RWPE2 (cell line): ENCODE results near the gene CLEC14A.

Source experiments
- ATAC-seq: fragments of 200-7000 bp; cut with Tn5 transposase; 3 replicates; pipeline ENCODE4 v1.9.1; 2021; ENCODE audit warnings: low read depth
- DNase-seq: peaks from one replicate; pipeline ENCODE4 v3.0.0-alpha.2; 2020; ENCODE audit warnings: low spot score
- H3K27ac ChIP-seq: fragments of 450-650 bp; 2 replicates; pipeline ENCODE4 v1.5.1; 2017; ENCODE audit warnings: mild to moderate bottlenecking; ENCODE audit not compliant: poor library complexity, severe bottlenecking
- H3K27me3 ChIP-seq: fragments of 250-450 bp; sonication (Bioruptor Pico); 2 replicates; pipeline ENCODE4 v1.5.1; 2021; ENCODE audit warnings: mild to moderate bottlenecking, moderate library complexity; ENCODE audit not compliant: insufficient read depth, poor library complexity, severe bottlenecking
- H3K36me3 ChIP-seq: fragments of 250-450 bp; sonication (Bioruptor Pico); 2 replicates; pipeline ENCODE4 v1.5.1; 2020; ENCODE audit warnings: low read depth, mild to moderate bottlenecking, moderate library complexity
- H3K4me1 ChIP-seq: fragments of 250-450 bp; sonication (Bioruptor Pico); 2 replicates; pipeline ENCODE4 v1.5.1; 2021; ENCODE audit warnings: mild to moderate bottlenecking, moderate library complexity; ENCODE audit not compliant: insufficient read depth, poor library complexity, severe bottlenecking
- H3K4me3 ChIP-seq: fragments of 250-450 bp; sonication (Bioruptor Pico); 2 replicates; pipeline ENCODE4 v1.5.1; 2021; ENCODE audit warnings: mild to moderate bottlenecking, moderate library complexity; ENCODE audit not compliant: severe bottlenecking
- H3K9me3 ChIP-seq: fragments of 250-450 bp; sonication (Bioruptor Pico); 2 replicates; pipeline ENCODE4 v1.5.1; 2021; ENCODE audit warnings: mild to moderate bottlenecking, moderate library complexity; ENCODE audit not compliant: severe bottlenecking
- TF ChIP-seq, protein P1 (sequence below): fragments of 450-650 bp; IDR thresholded peaks from one replicate; pipeline ENCODE4 v1.5.1; 2017; ENCODE audit warnings: mild to moderate bottlenecking, moderate library complexity; ENCODE audit not compliant: poor library complexity, severe bottlenecking

CLEC14A gene

DNA sequence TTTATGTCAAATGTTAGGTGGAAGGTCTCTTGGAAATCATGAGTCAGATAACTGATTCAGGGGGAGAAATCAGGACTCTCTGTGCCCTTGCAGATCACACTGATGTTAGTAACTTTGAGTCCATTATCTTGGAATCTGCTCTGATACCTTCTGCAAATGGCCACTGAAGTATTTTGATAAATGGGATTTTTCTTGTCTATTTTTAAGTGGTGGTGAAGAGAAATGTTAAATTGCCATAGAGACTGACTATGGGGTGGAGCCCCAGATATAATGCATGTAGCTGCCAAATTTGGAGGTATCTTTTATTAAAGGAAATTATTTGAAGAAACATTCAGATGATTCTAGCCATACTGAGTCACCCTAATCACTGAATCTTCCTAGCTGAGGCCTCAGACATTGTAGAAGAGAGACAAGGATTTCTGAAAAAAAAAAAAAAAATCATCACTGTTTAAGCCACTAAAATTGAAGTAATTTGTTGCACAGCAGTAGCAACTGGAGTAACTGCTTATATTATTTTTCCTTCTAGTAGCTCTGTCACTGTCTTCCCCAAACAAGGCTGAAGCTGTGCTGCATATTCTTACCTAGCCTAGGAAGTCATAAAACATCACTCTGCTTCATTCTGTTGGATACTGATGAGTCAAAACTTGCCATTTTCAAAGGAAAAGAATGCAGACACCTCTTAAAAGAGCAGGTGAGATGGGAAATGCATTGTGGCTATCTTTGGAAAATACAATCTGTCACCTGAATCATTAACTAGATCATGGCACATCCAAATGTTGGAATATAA lies 36.0 kb upstream of the CLEC14A start:
- ATAC-seq (peak; percentile 76), DNase-seq (no peak)
- Histone ChIP-seq H3K27me3 (no peaks in the 10 kb centered on the region), H3K4me3 (no peak overlapping the region), H3K9me3 (no peaks in the 10 kb centered on the region), H3K27ac (peak overlapping the region; percentile 46), H3K36me3 (no peaks in the 10 kb centered on the region), H3K4me1 (peaks cover 22% of the 10 kb centered on the region)
- TF ChIP-seq, protein P1, sequence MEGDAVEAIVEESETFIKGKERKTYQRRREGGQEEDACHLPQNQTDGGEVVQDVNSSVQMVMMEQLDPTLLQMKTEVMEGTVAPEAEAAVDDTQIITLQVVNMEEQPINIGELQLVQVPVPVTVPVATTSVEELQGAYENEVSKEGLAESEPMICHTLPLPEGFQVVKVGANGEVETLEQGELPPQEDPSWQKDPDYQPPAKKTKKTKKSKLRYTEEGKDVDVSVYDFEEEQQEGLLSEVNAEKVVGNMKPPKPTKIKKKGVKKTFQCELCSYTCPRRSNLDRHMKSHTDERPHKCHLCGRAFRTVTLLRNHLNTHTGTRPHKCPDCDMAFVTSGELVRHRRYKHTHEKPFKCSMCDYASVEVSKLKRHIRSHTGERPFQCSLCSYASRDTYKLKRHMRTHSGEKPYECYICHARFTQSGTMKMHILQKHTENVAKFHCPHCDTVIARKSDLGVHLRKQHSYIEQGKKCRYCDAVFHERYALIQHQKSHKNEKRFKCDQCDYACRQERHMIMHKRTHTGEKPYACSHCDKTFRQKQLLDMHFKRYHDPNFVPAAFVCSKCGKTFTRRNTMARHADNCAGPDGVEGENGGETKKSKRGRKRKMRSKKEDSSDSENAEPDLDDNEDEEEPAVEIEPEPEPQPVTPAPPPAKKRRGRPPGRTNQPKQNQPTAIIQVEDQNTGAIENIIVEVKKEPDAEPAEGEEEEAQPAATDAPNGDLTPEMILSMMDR = no peak

DNA sequence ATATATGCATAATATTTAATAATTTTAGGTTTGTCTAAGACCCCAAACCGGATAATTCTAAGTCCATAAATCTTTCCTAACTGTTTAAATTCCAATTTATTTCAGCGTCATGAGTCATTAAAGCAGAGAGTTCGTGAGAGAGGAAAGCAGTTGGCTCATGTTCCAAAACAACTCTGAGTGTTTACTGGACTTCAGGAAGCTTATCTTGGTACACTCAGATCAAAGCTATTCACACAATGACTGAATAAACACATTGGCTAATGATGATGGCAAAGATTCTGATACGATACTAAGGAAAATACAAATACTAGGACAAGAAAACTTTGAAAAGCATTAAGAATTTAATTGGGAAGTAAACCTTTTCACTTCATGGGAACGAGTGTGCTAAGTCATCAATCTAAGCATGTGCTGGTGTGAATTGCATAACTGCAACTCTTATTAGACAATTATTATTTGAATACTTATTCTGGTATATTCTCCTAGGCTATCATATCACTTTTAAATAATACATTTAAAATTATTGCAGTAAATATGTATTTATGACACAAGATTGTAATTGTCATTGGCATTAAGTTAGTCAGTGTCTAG lies 34.8 kb upstream of the CLEC14A start:
- Histone ChIP-seq H3K4me1 (peaks cover 22% of the 10 kb centered on the region), H3K9me3 (no peaks in the 10 kb centered on the region), H3K27ac (peak overlapping the region; percentile 46), H3K4me3 (no peak overlapping the region), H3K27me3 (no peaks in the 10 kb centered on the region), H3K36me3 (no peaks in the 10 kb centered on the region)
- TF ChIP-seq, protein P1 = no peak
- DNase-seq (no peak), ATAC-seq (peak; percentile 91)

DNA sequence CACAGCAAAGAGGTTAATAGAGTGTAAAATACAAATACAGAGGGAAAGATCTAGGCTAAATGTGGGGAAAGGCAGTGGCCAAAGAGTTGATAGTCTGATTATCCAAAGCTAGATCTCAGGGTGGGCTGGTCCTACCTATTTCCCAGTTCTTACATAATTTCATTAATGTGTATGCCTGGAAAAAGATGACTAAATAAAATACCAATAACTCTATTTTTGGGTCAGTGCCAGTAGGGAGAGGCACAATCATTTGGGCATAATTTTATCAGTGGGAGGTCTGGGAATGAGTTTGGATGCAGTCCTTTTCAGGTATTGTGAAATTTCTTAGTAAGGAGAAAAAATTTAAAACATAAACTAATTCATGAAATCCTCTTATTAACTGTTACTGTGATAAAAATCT lies 30.6 kb upstream of the CLEC14A start:
- TF ChIP-seq, protein P1 = no peak

DNA sequence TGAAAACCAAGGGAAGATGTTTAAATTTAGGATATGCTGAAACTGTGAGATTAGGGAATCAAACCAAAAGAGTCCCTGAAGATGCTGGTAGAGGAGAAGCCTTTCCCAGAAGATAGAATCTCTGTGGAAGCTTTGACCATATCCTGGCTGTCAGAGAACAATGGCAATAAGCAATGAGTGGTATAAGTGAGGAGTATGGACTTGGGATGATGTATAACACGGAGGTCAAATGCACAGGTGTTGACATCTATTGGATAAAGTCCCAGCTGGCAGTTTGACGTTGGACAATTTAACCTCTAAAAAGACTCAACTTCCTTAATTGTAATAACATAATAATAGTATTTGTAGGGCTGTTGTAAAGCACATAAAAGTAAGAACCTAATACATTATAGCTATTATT lies 30.1 kb upstream of the CLEC14A start:
- TF ChIP-seq, protein P1 = no peak

More for the DNA sequence above, 30.6 kb upstream of the CLEC14A start:
- Histone ChIP-seq H3K27ac (no peak overlapping the region), H3K27me3 (no peaks in the 10 kb centered on the region), H3K4me3 (no peak overlapping the region), H3K9me3 (no peaks in the 10 kb centered on the region), H3K4me1 (peaks cover 13% of the 10 kb centered on the region), H3K36me3 (no peaks in the 10 kb centered on the region)
- no peak for DNase-seq
- ATAC-seq = no peak

DNA sequence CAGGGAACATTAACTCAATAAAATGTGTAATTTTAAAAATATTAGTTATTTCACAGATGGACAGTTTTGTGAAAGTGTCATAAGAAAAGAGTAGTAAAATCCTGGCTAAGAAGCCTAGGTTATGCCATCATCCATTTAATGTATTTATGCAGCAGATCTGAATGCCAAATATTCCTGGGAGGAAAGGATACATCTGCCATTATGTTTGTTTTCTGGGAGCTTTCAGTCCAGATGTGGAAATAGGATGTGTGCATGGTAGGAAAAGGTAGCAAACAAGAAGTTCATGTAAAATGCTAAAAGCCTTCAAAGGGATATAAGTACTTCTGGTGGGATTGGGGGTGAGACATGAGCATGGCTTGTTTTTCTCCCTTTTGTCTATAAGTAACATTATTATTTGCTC lies 27.0 kb upstream of the CLEC14A start:
- TF ChIP-seq, protein P1 = no peak
- DNase-seq (no peak), ATAC-seq (no peak)
- peaks cover 4% of the 10 kb centered on the region for H3K4me1 ChIP-seq
- H3K27ac ChIP-seq = no peak overlapping the region
- no peak overlapping the region for H3K4me3 ChIP-seq
- no peaks in the 10 kb centered on the region for H3K36me3 ChIP-seq
- no peaks in the 10 kb centered on the region for H3K27me3 ChIP-seq
- H3K9me3 ChIP-seq = no peaks in the 10 kb centered on the region

More for the DNA sequence above, 30.1 kb upstream of the CLEC14A start:
- H3K27me3 ChIP-seq = no peaks in the 10 kb centered on the region
- H3K27ac ChIP-seq = no peak overlapping the region
- H3K4me3 ChIP-seq = no peak overlapping the region
- ATAC-seq (no peak), DNase-seq (no peak)
- H3K4me1 ChIP-seq = peaks cover 8% of the 10 kb centered on the region
- H3K36me3 ChIP-seq = no peaks in the 10 kb centered on the region
- no peaks in the 10 kb centered on the region for H3K9me3 ChIP-seq
